Stomach smooth muscle (tissue), 2 donors: Measurements from ENCODE around the gene KRTAP4-3.
"Not testable (repeated sequence)": the region's sequence is repeated elsewhere in the genome, so short reads cannot be mapped to it uniquely, and the experiment has no call there.

Experiments
- H3K27ac ChIP-seq: one replicate; pipeline ENCODE4 v1.7.0; 2013; ENCODE audit warnings: mild to moderate bottlenecking, low read length, inconsistent platforms
- H3K27me3 ChIP-seq, 2 donors: one replicate each; pipeline ENCODE4 v1.7.0; 2013; ENCODE audit warnings: low read length in 2 of 2; ENCODE audit not compliant: insufficient read depth in 2 of 2, control insufficient read depth in 1 of 2
- H3K36me3 ChIP-seq, 2 donors: one replicate each; pipeline ENCODE4 v1.7.0; 2013; ENCODE audit warnings: low read length in 2 of 2; ENCODE audit not compliant: control insufficient read depth in 2 of 2, insufficient read depth in 2 of 2
- H3K4me1 ChIP-seq: one replicate; pipeline ENCODE4 v1.7.0; 2013; ENCODE audit warnings: low read length; ENCODE audit not compliant: control insufficient read depth, insufficient read depth
- H3K4me3 ChIP-seq, 2 donors: one replicate each; pipeline ENCODE4 v1.7.0; 2013; ENCODE audit warnings: low read length in 2 of 2
- H3K9ac ChIP-seq, 2 donors: one replicate each; pipeline ENCODE4 v1.7.0; 2013; ENCODE audit warnings: low read length in 2 of 2, mild to moderate bottlenecking in 1 of 2
- H3K9me3 ChIP-seq, 2 donors: one replicate each; pipeline ENCODE4 v1.7.0; 2013; ENCODE audit warnings: low read length in 2 of 2; ENCODE audit not compliant: control insufficient read depth in 2 of 2
- donor health status: healthy.
- donor health status: Pancreatic carcinoma.

The KRTAP4-3 gene

GRCh38 chr17:41168121-41168520, at the start of gene KRTAP4-3:
Gene KRTAP4-3, minus strand, starts transcription at chr17:41168221. Its CDS starts 49 bp downstream, at chr17:41168172.
- H3K4me1 ChIP-seq = no peaks in the 10 kb centered on the region
- H3K9me3 ChIP-seq = no peaks in the 10 kb centered on the region
- no peak within 1 kb of the TSS for H3K4me3 ChIP-seq
- H3K27me3 ChIP-seq = no peaks in the 10 kb centered on the region
- no peak within 1 kb of the TSS for H3K9ac ChIP-seq
- no peaks in the 10 kb centered on the region for H3K36me3 ChIP-seq
- H3K27ac ChIP-seq = no peak within 1 kb of the TSS

GRCh38 chr17:41215681-41216080, 47.7 kb upstream of the KRTAP4-3 start:
- H3K4me3 ChIP-seq = no peak overlapping the region
- H3K36me3 ChIP-seq = no peaks in the 10 kb centered on the region
- H3K27me3 ChIP-seq = peaks cover 0 to 4% of the 10 kb centered on the region in 2 donors
- no peaks in the 10 kb centered on the region for H3K4me1 ChIP-seq
- no peak overlapping the region for H3K9ac ChIP-seq
- H3K27ac ChIP-seq = no peak overlapping the region
- no peaks in the 10 kb centered on the region for H3K9me3 ChIP-seq

DNA sequence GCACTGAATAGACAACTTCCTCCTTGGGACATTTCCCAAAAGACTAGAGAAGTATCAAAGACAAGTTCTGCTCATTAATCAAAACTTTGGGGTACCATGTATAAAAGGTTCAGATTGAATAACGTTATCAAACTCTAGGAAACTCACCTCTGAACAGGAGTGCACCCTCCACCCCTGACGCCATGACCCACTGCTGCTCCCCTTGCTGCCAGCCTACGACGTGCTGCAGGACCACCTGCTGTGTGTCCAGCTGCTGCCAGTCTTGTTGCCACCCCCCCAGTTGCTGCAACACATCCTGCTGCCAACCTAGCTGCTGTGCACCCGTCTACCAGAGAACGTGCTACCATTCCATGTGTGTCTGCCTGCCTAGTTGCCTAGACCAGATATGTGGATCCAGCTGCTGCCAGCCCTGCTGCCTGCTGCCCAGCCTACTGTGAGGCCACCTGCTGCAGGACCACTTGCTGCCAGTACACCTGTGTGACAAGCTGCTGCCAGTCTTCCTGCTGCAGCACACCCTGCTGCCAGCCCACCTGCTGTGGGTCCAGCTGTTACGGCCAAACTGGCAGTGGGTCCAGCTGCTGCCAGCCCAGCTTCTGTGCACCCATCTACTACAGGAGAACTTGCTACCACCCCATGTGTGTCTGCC, 44.6 kb upstream of the KRTAP4-3 start:
- no peak overlapping the region for H3K9ac ChIP-seq
- no peaks in the 10 kb centered on the region for H3K36me3 ChIP-seq
- no peaks in the 10 kb centered on the region for H3K9me3 ChIP-seq
- H3K4me1 ChIP-seq = no peaks in the 10 kb centered on the region
- H3K27ac ChIP-seq = no peak overlapping the region
- H3K27me3 ChIP-seq = peaks cover 0 to 4% of the 10 kb centered on the region in 2 donors
- no peak overlapping the region for H3K4me3 ChIP-seq

- H3K27ac ChIP-seq = no peak overlapping the region
- no peak overlapping the region for H3K4me3 ChIP-seq
- H3K9me3 ChIP-seq = no peaks in the 10 kb centered on the region
- H3K36me3 ChIP-seq = no peaks in the 10 kb centered on the region
- peaks cover 0 to 4% of the 10 kb centered on the region in 2 donors for H3K27me3 ChIP-seq
- H3K9ac ChIP-seq = no peak overlapping the region
- H3K4me1 ChIP-seq = no peaks in the 10 kb centered on the region
These were observed 43.9 kb upstream of the KRTAP4-3 start for GRCh38 chr17:41211845-41212466.

DNA sequence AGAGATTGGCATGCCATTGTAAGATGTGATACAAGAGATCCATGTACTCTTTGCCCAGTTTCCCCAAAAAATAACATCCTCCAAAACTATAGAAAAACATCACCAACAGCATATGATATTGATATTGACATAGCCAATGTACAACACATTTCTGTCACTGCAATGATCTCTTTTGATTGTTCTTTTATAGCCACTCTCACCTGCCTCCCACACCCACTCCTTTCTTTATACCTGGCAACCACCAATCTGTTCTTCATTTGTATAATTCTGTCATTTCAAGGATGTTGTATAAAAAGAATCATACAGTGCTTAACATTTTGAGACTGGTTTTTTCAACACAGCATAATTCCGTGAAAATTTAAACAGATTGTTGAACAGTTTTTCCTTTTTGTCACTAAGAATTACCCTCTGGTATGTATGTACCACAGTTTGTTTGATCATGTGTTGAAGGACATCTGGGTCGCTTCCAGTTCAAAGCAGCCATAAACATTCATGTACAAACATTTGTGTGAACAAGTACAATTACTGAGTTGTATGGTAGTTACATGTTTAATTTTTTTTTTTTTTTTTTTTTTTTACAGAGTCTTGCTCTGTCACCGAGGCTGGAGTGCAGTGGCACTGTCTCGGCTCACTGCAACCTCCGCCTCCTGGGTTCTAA, 31.5 kb upstream of the KRTAP4-3 start:
- Histone ChIP-seq H3K9ac (no peak overlapping the region), H3K27ac (no peak overlapping the region), H3K4me1 (no peaks in the 10 kb centered on the region), H3K4me3 (no peak overlapping the region), H3K27me3 (no peaks in the 10 kb centered on the region), H3K36me3 (no peaks in the 10 kb centered on the region), H3K9me3 (no peaks in the 10 kb centered on the region)

GRCh38 chr17:41196068-41196467, 28.0 kb upstream of the KRTAP4-3 start:
- Histone ChIP-seq H3K4me1 (no peaks in the 10 kb centered on the region), H3K4me3 (no peak overlapping the region), H3K9me3 (no peaks in the 10 kb centered on the region), H3K27me3 (no peaks in the 10 kb centered on the region), H3K9ac (no peak overlapping the region), H3K27ac (no peak overlapping the region), H3K36me3 (no peaks in the 10 kb centered on the region)

GRCh38 chr17:41190328-41190727, 22.3 kb upstream of the KRTAP4-3 start:
- Histone ChIP-seq H3K36me3 (no peaks in the 10 kb centered on the region), H3K9ac (no peak overlapping the region), H3K4me3 (no peak overlapping the region), H3K9me3 (no peaks in the 10 kb centered on the region), H3K27me3 (peaks cover 0 to 4% of the 10 kb centered on the region in 2 donors), H3K27ac (no peak overlapping the region), H3K4me1 (no peaks in the 10 kb centered on the region)

- not testable (repeated sequence) for H3K4me3 ChIP-seq, H3K9ac ChIP-seq, H3K27me3 ChIP-seq, H3K4me1 ChIP-seq, H3K27ac ChIP-seq, H3K36me3 ChIP-seq, H3K9me3 ChIP-seq
These were observed 21.9 kb upstream of the KRTAP4-3 start, which contains the start of gene KRTAP9-1 for GRCh38 chr17:41189837-41190318. Gene KRTAP9-1, plus strand, starts transcription at chr17:41189887. Its CDS starts 0 bp downstream, at chr17:41189887.

- Histone ChIP-seq H3K9ac (no peak overlapping the region), H3K27me3 (peaks cover 0 to 4% of the 10 kb centered on the region in 2 donors), H3K36me3 (no peaks in the 10 kb centered on the region), H3K4me1 (no peaks in the 10 kb centered on the region), H3K27ac (no peak overlapping the region), H3K9me3 (no peaks in the 10 kb centered on the region), H3K4me3 (no peak overlapping the region)
These were observed 18.9 kb upstream of the KRTAP4-3 start for GRCh38 chr17:41186872-41187271.

GRCh38 chr17:41185001-41185400, 17.0 kb upstream of the KRTAP4-3 start:
- Histone ChIP-seq H3K4me3 (no peak overlapping the region), H3K36me3 (no peaks in the 10 kb centered on the region), H3K9ac (no peak overlapping the region), H3K27me3 (peaks cover 0 to 4% of the 10 kb centered on the region in 2 donors), H3K27ac (no peak overlapping the region), H3K9me3 (no peaks in the 10 kb centered on the region), H3K4me1 (no peaks in the 10 kb centered on the region)
